AG04450 (cell line): ENCODE data around the gene MEGF11. TPM values are rescaled to one million over a fixed set of nuclear protein-coding genes. Genes with fewer than 3 reads are reported as not detected.

Experiments used
- CTCF ChIA-PET: fragments of 300-600, 350-600 bp; formaldehyde crosslinking; extraction: SDS; loops from one replicate; lab custom pipeline; 2022; ENCODE audit warnings: antibody characterized with exemption, inconsistent platforms; lab: Charles Lee
- POLR2A ChIA-PET: fragments of 350-600 bp; formaldehyde crosslinking; extraction: SDS; loops from one replicate; lab custom pipeline; 2021; ENCODE audit warnings: antibody characterized with exemption, inconsistent platforms; lab: Yijun Ruan, JAX
- DNase-seq: peaks from one replicate; pipeline ENCODE4 v3.0.0-alpha.2; 2011; ENCODE audit warnings: low read depth, low spot score
- H3K27ac ChIP-seq: one replicate; pipeline ENCODE4 v1.5.1; 2012; ENCODE audit warnings: low read depth, low read length, control low read depth
- H3K27me3 ChIP-seq: one replicate; pipeline ENCODE4 v1.6.0; 2012; ENCODE audit warnings: low read length; ENCODE audit not compliant: control insufficient read depth, insufficient read depth
- H3K4me3 ChIP-seq: 2 replicates; pipeline ENCODE4 v1.5.1; 2011; ENCODE audit warnings: mild to moderate bottlenecking, low read depth, low read length, control low read depth
- H3K9me3 ChIP-seq: 2 replicates; pipeline ENCODE4 v1.5.1; 2012; ENCODE audit warnings: low read length; ENCODE audit not compliant: control insufficient read depth, insufficient read depth
- polyA plus RNA-seq: library from polyadenylated mRNA; depleted of rRNA; stranded (reverse); fragments of >200 nt; gene quantifications from 2 replicates; pipeline ENCODE4 v1.2.3, GENCODE V29; 2011
- TF ChIP-seq, protein P1 (sequence below): IDR thresholded peaks from 2 replicates; pipeline ENCODE4 v1.5.1; 2011; ENCODE audit warnings: low read depth, low read length, control low read depth, inconsistent platforms

The MEGF11 gene
- polyA plus RNA-seq, 1 experiment, result not detected

GRCh38 chr15:66076591-66077319 is 176.8 kb downstream of the MEGF11 start:
- CTCF ChIA-PET, result no interaction called here
- H3K27ac ChIP-seq, result no peak overlapping the region
- TF ChIP-seq, protein P1, sequence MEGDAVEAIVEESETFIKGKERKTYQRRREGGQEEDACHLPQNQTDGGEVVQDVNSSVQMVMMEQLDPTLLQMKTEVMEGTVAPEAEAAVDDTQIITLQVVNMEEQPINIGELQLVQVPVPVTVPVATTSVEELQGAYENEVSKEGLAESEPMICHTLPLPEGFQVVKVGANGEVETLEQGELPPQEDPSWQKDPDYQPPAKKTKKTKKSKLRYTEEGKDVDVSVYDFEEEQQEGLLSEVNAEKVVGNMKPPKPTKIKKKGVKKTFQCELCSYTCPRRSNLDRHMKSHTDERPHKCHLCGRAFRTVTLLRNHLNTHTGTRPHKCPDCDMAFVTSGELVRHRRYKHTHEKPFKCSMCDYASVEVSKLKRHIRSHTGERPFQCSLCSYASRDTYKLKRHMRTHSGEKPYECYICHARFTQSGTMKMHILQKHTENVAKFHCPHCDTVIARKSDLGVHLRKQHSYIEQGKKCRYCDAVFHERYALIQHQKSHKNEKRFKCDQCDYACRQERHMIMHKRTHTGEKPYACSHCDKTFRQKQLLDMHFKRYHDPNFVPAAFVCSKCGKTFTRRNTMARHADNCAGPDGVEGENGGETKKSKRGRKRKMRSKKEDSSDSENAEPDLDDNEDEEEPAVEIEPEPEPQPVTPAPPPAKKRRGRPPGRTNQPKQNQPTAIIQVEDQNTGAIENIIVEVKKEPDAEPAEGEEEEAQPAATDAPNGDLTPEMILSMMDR, result no peak
- no peak for DNase-seq
- POLR2A ChIA-PET, result no interaction called here
- H3K9me3 ChIP-seq, result no peaks in the 10 kb centered on the region
- no peak overlapping the region for H3K4me3 ChIP-seq
- H3K27me3 ChIP-seq, result peaks cover 29% of the 10 kb centered on the region

GRCh38 chr15:66075947-66076346 is 177.6 kb downstream of the MEGF11 start:
- no peak for DNase-seq
- POLR2A ChIA-PET, result no interaction called here
- Histone ChIP-seq H3K27me3 (peaks cover 34% of the 10 kb centered on the region), H3K9me3 (no peaks in the 10 kb centered on the region), H3K27ac (no peak overlapping the region), H3K4me3 (no peak overlapping the region)
- TF ChIP-seq, protein P1, result no peak
- CTCF ChIA-PET, result no interaction called here

GRCh38 chr15:66072616-66073361 is 180.8 kb downstream of the MEGF11 start:
- Histone ChIP-seq H3K9me3 (no peaks in the 10 kb centered on the region), H3K27me3 (peaks cover 30% of the 10 kb centered on the region), H3K4me3 (no peak overlapping the region), H3K27ac (no peak overlapping the region)
- DNase-seq, result no peak
- POLR2A ChIA-PET, result no interaction called here
- TF ChIP-seq, protein P1, result no peak
- CTCF ChIA-PET, result no interaction called here

DNA sequence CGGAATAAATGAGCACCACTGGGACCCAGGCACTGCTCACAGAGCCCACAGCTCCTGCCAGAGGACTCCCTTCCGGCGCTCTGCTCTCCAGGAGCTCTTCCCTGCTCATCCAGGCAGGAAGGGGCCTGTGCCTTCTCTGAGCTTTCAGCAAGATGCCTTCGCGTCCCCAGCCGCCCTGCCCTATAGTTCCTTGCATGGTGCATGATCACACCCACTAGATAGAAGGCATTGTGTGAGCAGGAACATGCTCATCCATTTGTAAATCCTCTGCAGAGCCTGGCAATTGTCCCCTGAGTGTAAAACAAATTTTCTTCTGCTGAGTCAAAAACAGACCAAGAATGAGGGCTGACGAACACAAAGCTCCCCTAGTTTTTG is 181.6 kb downstream of the MEGF11 start:
- Histone ChIP-seq H3K27me3 (peaks cover 22% of the 10 kb centered on the region), H3K27ac (no peak overlapping the region), H3K9me3 (no peaks in the 10 kb centered on the region), H3K4me3 (no peak overlapping the region)
- no peak for DNase-seq
- TF ChIP-seq, protein P1, result no peak
- CTCF ChIA-PET, result no interaction called here
- POLR2A ChIA-PET, result no interaction called here
